HG03439 (cell line): ENCODE data around the gene LILRA1.
"Not testable (repeated sequence)": the region's sequence is repeated elsewhere in the genome, so short reads cannot be mapped to it uniquely, and the experiment has no call there.

Experiments used
- ATAC-seq: cut with Tn5 transposase; IDR thresholded peaks from one replicate; pipeline ENCODE4 v1.9.1; 2021; ENCODE audit warnings: mild to moderate bottlenecking, moderate library complexity; ENCODE audit not compliant: unreplicated experiment

LILRA1 gene

GRCh38 chr19:54593445-54593844 is at the start of gene LILRA1:
Gene LILRA1, plus strand, starts transcription at chr19:54593632. Its CDS starts 613 bp downstream, at chr19:54594245.
- not testable (repeated sequence) for ATAC-seq

DNA sequence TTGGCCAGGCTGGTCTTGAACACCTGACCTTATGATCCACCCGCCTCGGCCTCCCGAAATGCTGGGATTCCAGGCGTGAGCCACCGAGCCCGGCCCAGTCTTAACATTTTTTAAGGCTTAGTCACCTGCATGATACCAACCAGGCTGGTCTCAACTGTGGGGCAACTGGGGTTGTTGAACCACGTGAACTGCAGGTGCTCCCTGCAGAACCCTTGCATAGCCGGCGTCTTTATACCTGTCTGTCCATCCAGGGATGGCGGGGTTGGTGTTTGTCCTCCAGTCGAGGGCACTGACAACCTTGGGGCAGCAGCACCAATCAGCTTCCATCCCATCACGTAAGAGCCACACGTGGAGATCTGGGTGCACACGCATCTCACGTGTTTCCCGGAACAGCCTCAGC is 44.6 kb upstream of the LILRA1 start:
- no peak for ATAC-seq

GRCh38 chr19:54549224-54549623 is 44.2 kb upstream of the LILRA1 start:
- ATAC-seq: no peak

DNA sequence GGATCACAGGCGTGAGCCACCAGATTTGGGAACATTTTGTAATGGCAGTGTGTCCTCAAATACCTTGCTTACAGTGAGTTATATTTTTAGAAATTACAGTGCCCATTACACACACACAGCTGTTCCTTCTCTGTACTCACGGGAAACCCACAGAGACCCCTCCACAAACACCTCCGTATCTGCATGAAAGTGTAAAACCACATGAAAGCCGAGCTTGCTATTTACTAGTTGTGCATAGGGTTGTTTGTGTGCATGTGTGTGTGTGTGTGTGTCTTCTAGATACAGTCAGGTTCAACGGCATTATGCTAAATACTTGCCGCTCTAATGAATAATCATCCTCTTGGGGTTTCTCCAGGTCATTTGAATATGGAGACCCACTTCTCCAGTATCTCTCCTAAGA is 42.1 kb upstream of the LILRA1 start:
- ATAC-seq: no peak

GRCh38 chr19:54551950-54552912 is 41.2 kb upstream of the LILRA1 start:
- ATAC-seq: no peak

GRCh38 chr19:54552913-54553310 is 40.5 kb upstream of the LILRA1 start:
- no peak for ATAC-seq

- no peak for ATAC-seq
Measured at GRCh38 chr19:54554006-54554405, 39.4 kb upstream of the LILRA1 start.

GRCh38 chr19:54554896-54555295 is 38.5 kb upstream of the LILRA1 start:
- no peak for ATAC-seq

GRCh38 chr19:54556194-54556593 is 37.2 kb upstream of the LILRA1 start:
- no peak for ATAC-seq

- ATAC-seq: no peak
Measured at GRCh38 chr19:54558339-54558738, 35.1 kb upstream of the LILRA1 start.

GRCh38 chr19:54560881-54561385 is 32.5 kb upstream of the LILRA1 start:
- no peak for ATAC-seq

GRCh38 chr19:54561840-54562239 is 31.6 kb upstream of the LILRA1 start:
- no peak for ATAC-seq

- not testable (repeated sequence) for ATAC-seq
Measured at GRCh38 chr19:54563206-54563605, 30.2 kb upstream of the LILRA1 start.

GRCh38 chr19:54570316-54570715 is 23.1 kb upstream of the LILRA1 start:
- ATAC-seq: no peak

- not testable (repeated sequence) for ATAC-seq
Measured at GRCh38 chr19:54571715-54572615, 21.5 kb upstream of the LILRA1 start.

GRCh38 chr19:54572696-54573311 is 20.6 kb upstream of the LILRA1 start:
- ATAC-seq: no peak

DNA sequence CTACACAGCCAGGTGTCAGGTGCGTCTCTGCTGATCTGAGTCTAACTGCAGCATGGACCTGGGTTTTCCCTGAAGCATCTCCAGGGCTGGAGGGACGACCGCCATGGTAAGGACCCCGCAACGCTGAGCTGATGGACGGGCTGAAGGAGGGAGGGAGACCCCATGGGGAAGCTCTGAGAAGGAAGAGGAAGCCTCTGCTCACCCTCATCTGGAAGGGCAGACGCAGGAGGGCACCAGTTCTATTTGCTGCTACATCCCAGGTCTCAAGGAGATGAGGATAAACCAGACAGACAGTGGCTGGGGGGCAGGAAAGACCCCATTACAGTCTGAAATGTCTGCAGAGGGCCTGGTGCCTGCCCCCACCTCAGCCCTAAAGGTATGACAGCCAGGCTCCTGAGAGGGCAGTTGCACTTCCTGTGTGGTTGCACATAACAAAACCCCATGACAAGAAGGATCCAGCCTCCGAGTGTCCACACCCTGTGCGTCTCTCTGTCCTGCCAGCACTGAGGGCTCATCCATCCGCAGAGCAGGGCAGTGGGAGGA is 20.0 kb upstream of the LILRA1 start, which contains the start of gene LILRA2:
LILRA2 (plus strand) TSS at position 461 of the 543 bp plus-strand sequence. CDS start 89 bp downstream, outside the sequence.
- no peak for ATAC-seq

DNA sequence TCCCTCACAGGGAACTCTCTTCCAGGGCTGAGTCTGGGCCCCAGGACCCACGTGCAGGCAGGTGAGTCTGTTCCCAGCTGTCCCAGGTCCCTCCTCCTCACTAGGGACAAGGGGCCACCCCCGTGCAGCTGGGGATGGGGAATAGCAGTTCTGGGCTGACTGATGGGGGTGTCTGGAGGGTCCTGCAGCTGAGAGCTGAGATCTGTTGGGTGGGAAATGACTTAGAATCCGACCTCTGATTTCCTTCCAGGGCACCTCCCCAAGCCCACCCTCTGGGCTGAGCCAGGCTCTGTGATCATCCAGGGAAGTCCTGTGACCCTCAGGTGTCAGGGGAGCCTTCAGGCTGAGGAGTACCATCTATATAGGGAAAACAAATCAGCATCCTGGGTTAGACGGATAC is 19.4 kb upstream of the LILRA1 start:
- no peak for ATAC-seq

DNA sequence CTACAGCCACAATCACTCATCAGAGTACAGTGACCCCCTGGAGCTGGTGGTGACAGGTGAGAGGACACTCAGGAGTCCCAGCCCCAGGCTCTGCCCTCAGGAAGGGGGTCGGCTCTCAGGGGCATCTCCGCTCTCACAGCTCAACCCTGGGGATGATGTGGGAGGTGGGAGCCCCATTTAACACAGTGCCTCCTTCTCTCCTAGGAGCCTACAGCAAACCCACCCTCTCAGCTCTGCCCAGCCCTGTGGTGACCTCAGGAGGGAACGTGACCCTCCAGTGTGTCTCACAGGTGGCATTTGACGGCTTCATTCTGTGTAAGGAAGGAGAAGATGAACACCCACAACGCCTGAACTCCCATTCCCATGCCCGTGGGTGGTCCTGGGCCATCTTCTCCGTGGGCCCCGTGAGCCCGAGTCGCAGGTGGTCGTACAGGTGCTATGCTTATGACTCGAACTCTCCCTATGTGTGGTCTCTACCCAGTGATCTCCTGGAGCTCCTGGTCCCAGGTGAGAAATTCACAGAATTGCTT is 18.8 kb upstream of the LILRA1 start:
- no peak for ATAC-seq

DNA sequence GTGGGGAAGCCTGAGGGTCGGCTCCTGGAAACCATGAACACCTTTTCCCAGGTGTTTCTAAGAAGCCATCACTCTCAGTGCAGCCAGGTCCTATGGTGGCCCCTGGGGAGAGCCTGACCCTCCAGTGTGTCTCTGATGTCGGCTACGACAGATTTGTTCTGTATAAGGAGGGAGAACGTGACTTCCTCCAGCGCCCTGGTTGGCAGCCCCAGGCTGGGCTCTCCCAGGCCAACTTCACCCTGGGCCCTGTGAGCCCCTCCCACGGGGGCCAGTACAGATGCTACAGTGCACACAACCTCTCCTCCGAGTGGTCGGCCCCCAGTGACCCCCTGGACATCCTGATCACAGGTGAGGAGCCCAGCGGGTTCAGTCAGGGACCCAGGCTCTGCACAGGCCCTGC is 18.2 kb upstream of the LILRA1 start:
- ATAC-seq: not testable (repeated sequence)
